Uterus (tissue), 2 donors: ENCODE results near the gene PPM1H.

Experiments used
- CTCF ChIP-seq, 4 experiments: fragments of 200-600 bp in 2 of 4; fragments of 450-650 bp in 2 of 4; sonication (generic) in 2 of 4; IDR thresholded peaks; one replicate each; pipeline ENCODE4 v1.5.1; 2016 to 2019; ENCODE audit warnings: antibody characterized with exemption in 4 of 4, mild to moderate bottlenecking in 2 of 4, moderate library complexity in 1 of 4
- POLR2A ChIP-seq, 2 donors: fragments of 450-650 bp; IDR thresholded peaks; one replicate each; pipeline ENCODE4 v1.6.1; 2016; ENCODE audit warnings: antibody characterized with exemption in 2 of 2, mild to moderate bottlenecking in 1 of 2, moderate library complexity in 1 of 2

- TF ChIP-seq CTCF (IDR thresholded peaks at IDR 0.05) (no peak), POLR2A (IDR thresholded peaks at IDR 0.05) (no peak)
Measured at GRCh38 chr12:62914443-62915203, 20.3 kb downstream of the PPM1H start.
